ENCODE measurements around the gene TNFSF15.

The TNFSF15 gene

GRCh38 chr9:114757395-114757794, 48.4 kb downstream of the TNFSF15 start:
- no peak overlapping the region for H3K27ac ChIP-seq (ENCODE audit: extremely low read depth, low read depth, low read length)
- no peaks in the 10 kb centered on the region for H3K4me1 ChIP-seq (ENCODE audit: control insufficient read depth, insufficient read depth, low read length)
- H3K9me3 ChIP-seq (ENCODE audit: control insufficient read depth, insufficient read depth, low read depth, low read length), result no peaks in the 10 kb centered on the region
- H3K4me3 ChIP-seq (ENCODE audit: low read depth, low read length), result no peak overlapping the region
- H3K36me3 ChIP-seq (ENCODE audit: control insufficient read depth in 2 of 2, insufficient read depth in 1 of 2, low read length in 2 of 2), result no peaks in the 10 kb centered on the region
- ChIA-PET CTCF (interaction anchor here (0.7 to 1.0 kb wide), 2 partner anchors 10 to 96 kb away, joined by 3 read pairs; no protein-coding TSS in a partner anchor), POLR2A (no interaction called here)
- TF ChIP-seq ZNF114 (tag by site-specific recombination; IDR thresholded peaks at IDR 0.05), result no peak
- no peak for TF ChIP-seq TCF7L2 (IDR thresholded peaks at IDR 0.05; ENCODE audit: borderline replicate concordance, low read depth, low read length)
- TF ChIP-seq ZNF274 (IDR thresholded peaks at IDR 0.05; ENCODE audit: low read length), result no peak
- TF ChIP-seq ZNF274 (tag by site-specific recombination; IDR thresholded peaks at IDR 0.05; ENCODE audit: borderline replicate concordance), result no peak
- TF ChIP-seq ZNF214 (tag by site-specific recombination; IDR thresholded peaks at IDR 0.05; ENCODE audit: borderline replicate concordance), result no peak
- no peak for TF ChIP-seq ZNF132 (tag by site-specific recombination; IDR thresholded peaks at IDR 0.05; ENCODE audit: borderline replicate concordance)

GRCh38 chr9:114756920-114757319, 48.9 kb downstream of the TNFSF15 start:
- ChIA-PET POLR2A (no interaction called here), CTCF (interaction anchor here (0.5 to 1.0 kb wide), 2 partner anchors 95 to 179 kb away, joined by 3 read pairs; no protein-coding TSS in a partner anchor)
- Histone ChIP-seq H3K9me3 (ENCODE audit: control insufficient read depth, insufficient read depth, low read depth, low read length) (no peaks in the 10 kb centered on the region), H3K4me3 (ENCODE audit: low read depth, low read length) (no peak overlapping the region), H3K4me1 (ENCODE audit: control insufficient read depth, insufficient read depth, low read length) (no peaks in the 10 kb centered on the region), H3K27ac (ENCODE audit: extremely low read depth, low read depth, low read length) (no peak overlapping the region), H3K36me3 (ENCODE audit: control insufficient read depth in 2 of 2, insufficient read depth in 1 of 2, low read length in 2 of 2) (no peaks in the 10 kb centered on the region)
- TF ChIP-seq ZNF24 (tag by site-specific recombination; IDR thresholded peaks at IDR 0.05) (no peak), ZNF660 (tag by site-specific recombination; IDR thresholded peaks at IDR 0.05) (no peak), HOXC10 (CRISPR knock-in tag; IDR thresholded peaks at IDR 0.05) (no peak), SALL2 (tag by site-specific recombination; IDR thresholded peaks at IDR 0.05; ENCODE audit: borderline replicate concordance) (no peak), ZNF670 (tag by site-specific recombination; IDR thresholded peaks at IDR 0.05; ENCODE audit: low read depth) (no peak), GLIS2 (tag by site-specific recombination; IDR thresholded peaks at IDR 0.05) (no peak), GLI2 (tag by site-specific recombination; IDR thresholded peaks at IDR 0.05; ENCODE audit: borderline replicate concordance, low read depth) (no peak), RBAK (tag by site-specific recombination; IDR thresholded peaks at IDR 0.05) (no peak), ZNF596 (tag by site-specific recombination; IDR thresholded peaks at IDR 0.05) (no peak), ZNF366 (tag by site-specific recombination; conservative IDR thresholded peaks at IDR 0.05) (no peak), ZNF76 (tag by site-specific recombination; IDR thresholded peaks at IDR 0.05; ENCODE audit: borderline replicate concordance, low read depth) (no peak), ZNF639 (tag by site-specific recombination; IDR thresholded peaks at IDR 0.05) (no peak), ZNF561 (tag by site-specific recombination; IDR thresholded peaks at IDR 0.05; ENCODE audit: borderline replicate concordance) (no peak), ZNF324 (tag by site-specific recombination; IDR thresholded peaks at IDR 0.05) (no peak), ZXDB (tag by site-specific recombination; IDR thresholded peaks at IDR 0.05) (no peak), SP2 (tag by site-specific recombination; IDR thresholded peaks at IDR 0.05) (no peak), ZFHX2 (tag by site-specific recombination; conservative IDR thresholded peaks at IDR 0.05) (no peak), ZBTB1 (tag by site-specific recombination; IDR thresholded peaks at IDR 0.05) (no peak), ZNF544 (tag by site-specific recombination; IDR thresholded peaks at IDR 0.05) (no peak)
